ENCODE data around the gene CTCFL.
"Not testable (repeated sequence)": the region's sequence is repeated elsewhere in the genome, so short reads cannot be mapped to it uniquely, and the experiment has no call there.

CTCFL gene

GRCh38 chr20:57536120-57536708, 11.3 kb upstream of the CTCFL start:
- DNase-seq (ENCODE audit: low spot score), result no peak

GRCh38 chr20:57535297-57535696, 10.4 kb upstream of the CTCFL start:
- DNase-seq (ENCODE audit: low spot score), result no peak

- no peak for DNase-seq (ENCODE audit: low spot score)
Observed at GRCh38 chr20:57532104-57532503, 7.2 kb upstream of the CTCFL start.

GRCh38 chr20:57530327-57530981, 5.5 kb upstream of the CTCFL start:
- DNase-seq (ENCODE audit: low spot score), result no peak

- no peak for DNase-seq (ENCODE audit: low spot score)
Observed at GRCh38 chr20:57529810-57530209, 4.9 kb upstream of the CTCFL start.

GRCh38 chr20:57529160-57529585, 4.2 kb upstream of the CTCFL start:
- no peak for DNase-seq (ENCODE audit: low spot score)

- no peak for DNase-seq (ENCODE audit: low spot score)
Observed at GRCh38 chr20:57528148-57528547, 3.2 kb upstream of the CTCFL start.

- no peak for DNase-seq (ENCODE audit: low spot score)
Observed at GRCh38 chr20:57527728-57528127, 2.8 kb upstream of the CTCFL start.

GRCh38 chr20:57526885-57527460, 2.0 kb upstream of the CTCFL start:
- DNase-seq (ENCODE audit: low spot score), result no peak

GRCh38 chr20:57526087-57526884, 1.3 kb upstream of the CTCFL start:
- DNase-seq (ENCODE audit: low spot score), result peak; percentile 5

- no peak for DNase-seq (ENCODE audit: low spot score)
Observed at GRCh38 chr20:57525328-57526086, 567 bp upstream of the CTCFL start.

- no peak for DNase-seq (ENCODE audit: low spot score)
Observed at GRCh38 chr20:57523782-57524181, 1.2 kb downstream of the CTCFL start.

GRCh38 chr20:57522380-57523140, 2.4 kb downstream of the CTCFL start:
- DNase-seq (ENCODE audit: low spot score), result no peak

- no peak for DNase-seq (ENCODE audit: low spot score)
Observed at GRCh38 chr20:57517904-57518303, 7.0 kb downstream of the CTCFL start.

- DNase-seq (ENCODE audit: low spot score), result peak; percentile 79
Observed at GRCh38 chr20:57514273-57514751, 10.6 kb downstream of the CTCFL start.

- DNase-seq (ENCODE audit: low spot score), result no peak
Observed at GRCh38 chr20:57513199-57513598, 11.7 kb downstream of the CTCFL start.

GRCh38 chr20:57512432-57512831, 12.5 kb downstream of the CTCFL start:
- no peak for DNase-seq (ENCODE audit: low spot score)

- DNase-seq (ENCODE audit: low spot score), result not testable (repeated sequence)
Observed at GRCh38 chr20:57511709-57512108, 13.2 kb downstream of the CTCFL start.

GRCh38 chr20:57509665-57510237, 15.2 kb downstream of the CTCFL start:
- no peak for DNase-seq (ENCODE audit: low spot score)

- DNase-seq (ENCODE audit: low spot score), result no peak
Observed at GRCh38 chr20:57508831-57509230, 16.1 kb downstream of the CTCFL start.

- no peak for DNase-seq (ENCODE audit: low spot score)
Observed at GRCh38 chr20:57508381-57508780, 16.6 kb downstream of the CTCFL start.
